GM19025 (cell line): ENCODE measurements around the gene CDKN2B.
A peak's percentile ranks its signal among the peaks of the same experiment; 100 is the strongest.

ENCODE experiments used
- ATAC-seq: cut with Tn5 transposase; IDR thresholded peaks from one replicate; pipeline ENCODE4 v1.9.1; 2021; ENCODE audit warnings: mild to moderate bottlenecking, low read depth, moderate library complexity; ENCODE audit not compliant: unreplicated experiment

CDKN2B gene

DNA sequence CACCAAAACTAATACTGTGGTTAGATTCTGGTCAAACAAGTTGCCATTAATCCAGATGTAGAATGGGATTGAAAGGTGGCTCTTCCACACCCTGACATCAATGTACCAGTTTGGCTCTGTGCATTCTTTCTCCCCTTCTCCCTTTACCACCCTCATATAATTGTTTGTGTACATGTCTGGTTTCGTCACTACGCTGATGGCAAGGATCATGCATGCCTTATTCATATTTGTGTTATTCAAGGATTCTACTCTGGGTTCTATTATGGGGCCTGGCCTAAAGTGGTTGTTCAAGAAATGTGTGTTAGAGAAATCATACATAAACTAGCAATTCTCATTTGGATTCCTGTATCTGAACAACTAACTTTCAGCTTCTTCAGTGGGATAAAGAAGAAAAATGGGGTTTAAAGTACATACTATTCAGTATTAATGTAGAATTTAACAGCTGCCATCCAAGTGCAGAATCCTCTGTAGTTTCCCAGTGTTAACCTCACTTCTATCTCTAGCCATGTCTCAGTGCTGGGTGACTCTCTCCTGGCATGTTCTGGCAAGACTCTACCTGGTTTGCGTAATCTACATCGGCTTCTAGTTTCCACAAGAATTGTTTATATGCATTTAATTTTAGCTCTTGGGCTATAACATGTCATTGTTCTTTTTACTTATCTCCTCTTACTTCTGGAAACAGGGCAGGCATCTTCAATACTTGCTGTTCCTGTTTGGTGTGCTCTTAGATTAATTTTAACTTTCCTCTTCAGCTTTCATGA, 27.9 kb upstream of the CDKN2B start:
- no peak for ATAC-seq

DNA sequence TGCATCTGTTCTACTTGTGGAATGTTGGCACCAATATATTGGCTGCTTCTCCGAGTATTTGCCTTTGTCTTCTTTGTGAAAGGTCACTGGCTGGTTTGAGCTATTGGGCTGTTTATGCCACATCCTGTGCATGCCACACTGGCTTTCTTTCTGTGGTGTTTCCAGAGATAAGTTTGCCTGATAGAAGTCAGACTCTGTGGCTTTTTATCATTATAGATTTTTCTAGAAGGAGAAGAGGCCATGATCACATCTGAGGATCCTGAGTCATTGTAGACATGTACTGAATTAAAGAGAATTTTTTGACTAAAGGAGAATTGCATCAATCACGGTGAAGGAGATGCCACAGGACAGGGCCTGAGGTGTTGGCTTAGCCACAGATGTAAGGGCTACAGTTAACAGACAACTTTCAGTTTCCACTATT, 26.5 kb upstream of the CDKN2B start:
- no peak for ATAC-seq

DNA sequence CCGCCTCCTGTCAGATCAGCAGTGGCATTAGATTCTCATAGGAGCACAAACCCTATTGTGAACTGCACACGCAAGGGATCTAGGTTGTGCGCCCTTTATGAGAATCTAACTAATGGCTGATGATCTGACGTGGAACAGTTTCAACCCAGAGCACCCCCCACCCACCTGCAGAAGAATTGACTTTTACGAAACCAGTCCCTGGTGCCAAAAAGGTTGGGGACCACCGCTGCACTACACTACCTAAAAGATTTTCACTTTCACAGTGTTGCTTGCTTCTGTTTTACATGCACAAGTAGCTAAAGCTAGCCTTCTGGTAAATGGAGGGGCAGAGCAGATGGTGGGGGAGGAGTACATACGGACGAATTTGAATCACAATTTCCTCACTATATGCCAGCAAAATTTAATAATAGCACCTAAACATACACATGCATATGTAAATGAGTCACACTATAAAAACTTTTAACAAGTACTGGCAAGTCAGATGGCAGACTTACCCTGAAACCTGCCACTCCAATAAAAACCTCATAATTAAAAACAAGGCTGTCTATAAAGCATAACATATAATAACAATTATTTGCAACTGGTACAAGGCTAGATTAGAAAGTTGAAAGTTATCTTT, 24.0 kb upstream of the CDKN2B start:
- no peak for ATAC-seq

DNA sequence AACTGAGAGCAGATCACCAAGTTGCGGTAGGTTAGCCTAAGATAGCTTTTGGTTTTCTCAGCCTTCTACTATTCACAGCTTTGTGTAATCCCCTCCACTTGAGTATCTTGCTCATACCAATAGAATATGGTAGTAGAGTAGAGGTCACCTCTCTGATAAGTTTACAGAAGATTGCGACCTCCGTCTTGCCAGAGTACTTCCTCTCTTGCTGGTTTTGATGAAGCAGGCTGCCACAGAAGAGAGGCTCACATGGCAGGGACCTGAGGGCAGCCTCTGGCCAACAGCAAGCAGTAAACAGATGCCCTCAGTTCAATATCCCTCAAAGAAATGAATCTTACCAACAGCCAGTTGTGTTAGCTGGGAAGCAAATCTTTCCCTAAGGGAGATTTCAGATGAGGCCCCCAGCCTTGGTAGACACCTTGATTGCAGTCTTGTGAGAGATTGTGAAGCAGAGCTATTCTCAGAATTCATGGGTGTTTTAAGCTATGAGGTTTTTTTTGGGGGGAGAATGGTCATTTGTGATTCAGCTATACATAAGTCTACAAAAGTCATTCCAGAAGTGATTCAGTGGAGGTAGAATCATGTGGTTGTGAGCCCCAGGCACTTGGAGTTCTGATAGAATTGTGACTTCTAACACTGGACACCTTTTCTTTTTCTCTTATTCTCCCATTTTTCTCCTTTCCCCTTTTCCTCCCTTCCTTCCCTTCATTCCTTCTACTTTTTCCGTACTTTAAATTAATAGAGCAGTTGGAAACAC, 22.7 kb upstream of the CDKN2B start:
- ATAC-seq = no peak

DNA sequence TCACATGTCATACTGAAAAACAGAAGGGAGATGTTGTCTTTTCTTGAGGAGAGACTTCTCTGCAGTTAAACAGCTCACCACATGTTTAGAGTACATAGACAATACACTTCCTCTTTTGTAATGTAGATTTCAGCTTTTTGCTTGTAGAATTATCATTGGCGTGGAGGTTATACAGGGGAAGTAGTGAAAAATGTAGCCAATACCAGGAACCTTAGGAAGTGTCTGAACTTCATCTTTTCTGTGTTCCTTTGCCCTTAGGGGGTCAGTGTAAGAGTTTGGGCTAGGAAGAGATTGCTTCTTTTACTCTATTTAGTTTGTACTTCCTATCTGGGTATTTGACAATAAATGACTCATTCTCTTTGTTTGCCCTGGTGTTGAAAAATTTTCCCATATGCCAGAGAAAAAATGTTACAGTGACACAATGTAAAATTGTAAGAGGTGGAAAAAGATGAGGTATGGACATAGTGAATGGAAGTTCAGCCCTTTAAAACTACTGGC, 21.0 kb upstream of the CDKN2B start:
- no peak for ATAC-seq

DNA sequence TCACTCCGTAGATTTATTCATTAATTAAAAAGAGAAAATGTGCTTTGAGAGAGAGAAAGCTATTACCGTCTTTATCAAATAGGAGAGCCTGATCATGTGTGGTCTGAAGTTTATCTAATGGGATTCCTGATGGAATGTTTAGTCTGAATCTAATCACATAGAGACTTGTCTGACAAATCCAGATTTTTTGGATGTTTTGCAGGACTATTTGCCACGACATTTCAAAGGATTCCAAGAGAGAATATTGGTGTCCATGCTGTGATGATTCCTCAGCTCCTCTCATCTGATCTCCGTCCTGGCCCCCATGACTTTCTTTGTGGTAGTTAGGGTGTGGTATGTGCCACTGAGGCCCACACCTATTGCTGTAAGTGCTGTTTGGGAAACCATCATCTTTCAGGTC, 20.1 kb upstream of the CDKN2B start:
- ATAC-seq = no peak

DNA sequence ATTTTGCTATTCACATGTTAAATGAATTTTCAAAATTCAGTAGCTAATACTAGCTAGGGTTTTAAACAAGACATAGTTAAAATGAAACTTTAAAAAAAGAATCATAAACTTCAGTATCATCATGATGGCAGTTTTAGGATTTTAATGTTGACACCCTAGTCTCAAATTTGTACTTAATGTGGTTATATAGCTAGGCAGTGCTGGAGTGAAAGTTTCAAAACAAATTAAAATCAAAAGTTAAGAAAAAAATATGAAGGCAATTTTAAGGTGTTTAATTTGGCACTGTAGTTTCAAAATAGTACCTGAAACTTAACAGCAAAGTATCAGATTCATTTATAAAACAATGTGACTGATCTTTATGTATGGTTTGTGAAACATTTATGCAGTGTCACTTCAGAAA, 19.3 kb upstream of the CDKN2B start:
- ATAC-seq = no peak

DNA sequence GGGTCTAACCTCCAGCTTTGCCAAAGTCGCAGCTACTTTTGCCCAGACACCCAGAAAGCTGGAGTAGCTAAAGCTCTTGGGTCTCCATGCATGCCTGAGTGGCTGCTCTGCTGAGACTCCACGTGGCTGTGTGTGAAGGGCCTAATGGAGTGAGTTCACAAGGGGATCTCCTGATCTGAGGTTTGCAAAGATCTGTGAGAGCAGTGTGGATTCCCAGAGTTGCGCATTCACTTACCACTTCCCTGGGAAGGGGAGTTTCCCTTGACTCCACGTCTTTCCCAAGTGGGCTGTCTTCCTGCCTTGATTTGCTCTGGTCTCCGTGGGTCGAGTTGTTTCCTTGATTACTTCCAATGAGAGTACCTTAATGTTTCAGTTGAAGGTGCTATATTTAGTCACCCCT, 17.6 kb upstream of the CDKN2B start:
- no peak for ATAC-seq

DNA sequence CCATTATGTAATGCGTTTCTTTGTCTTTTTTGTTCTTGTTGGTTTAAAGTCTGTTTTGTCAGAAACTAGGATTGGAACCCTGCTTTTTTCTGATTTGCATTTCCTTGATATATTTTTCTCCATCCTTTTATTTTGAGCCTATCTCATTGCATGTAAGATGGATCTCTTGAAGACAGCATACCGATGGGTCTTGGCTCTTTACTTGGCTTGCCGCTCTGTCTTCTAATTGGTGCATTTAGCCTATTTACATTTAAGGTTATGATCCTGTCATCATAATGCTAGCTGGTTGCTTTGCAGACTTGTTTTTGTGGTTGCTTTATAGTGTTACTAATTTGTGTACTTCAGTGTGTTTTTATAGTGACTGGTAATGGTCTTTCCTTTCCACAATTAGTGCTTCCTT, 13.3 kb upstream of the CDKN2B start:
- ATAC-seq = no peak

DNA sequence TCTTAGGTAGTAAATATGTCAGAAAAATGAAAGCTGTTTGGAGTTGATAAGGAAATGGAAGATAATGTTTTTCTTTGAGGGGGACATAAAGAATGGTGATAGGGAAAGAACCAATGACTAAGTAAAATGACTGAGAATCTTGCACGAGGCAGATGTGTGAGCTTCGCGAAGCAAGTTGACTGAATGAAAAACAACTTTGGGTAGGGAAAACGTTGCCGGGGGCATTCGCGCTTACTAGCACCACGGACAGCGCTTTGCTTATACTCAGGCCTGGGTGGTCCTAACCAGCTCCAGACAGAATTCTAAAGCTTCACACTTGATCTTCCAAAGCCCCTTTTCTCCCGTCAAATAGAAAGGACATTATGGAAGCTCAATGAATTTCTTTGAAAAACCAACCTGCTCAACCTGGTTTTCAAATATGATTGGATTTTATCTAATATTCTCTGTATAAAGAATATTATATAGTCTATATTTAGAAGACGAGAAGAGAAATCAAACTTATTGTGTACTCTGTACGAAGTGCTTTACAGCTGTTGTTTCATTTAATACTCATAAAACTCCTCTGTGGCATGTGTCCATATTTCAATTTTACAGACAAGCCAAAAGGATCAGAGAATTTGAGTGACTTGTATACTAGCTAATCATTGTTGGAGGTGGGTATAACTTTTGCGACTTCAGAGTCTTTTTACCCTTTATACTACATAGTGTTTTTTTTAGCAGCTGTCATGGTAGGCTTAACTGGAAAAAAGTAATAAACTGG, 1.9 kb upstream of the CDKN2B start:
- no peak for ATAC-seq

DNA sequence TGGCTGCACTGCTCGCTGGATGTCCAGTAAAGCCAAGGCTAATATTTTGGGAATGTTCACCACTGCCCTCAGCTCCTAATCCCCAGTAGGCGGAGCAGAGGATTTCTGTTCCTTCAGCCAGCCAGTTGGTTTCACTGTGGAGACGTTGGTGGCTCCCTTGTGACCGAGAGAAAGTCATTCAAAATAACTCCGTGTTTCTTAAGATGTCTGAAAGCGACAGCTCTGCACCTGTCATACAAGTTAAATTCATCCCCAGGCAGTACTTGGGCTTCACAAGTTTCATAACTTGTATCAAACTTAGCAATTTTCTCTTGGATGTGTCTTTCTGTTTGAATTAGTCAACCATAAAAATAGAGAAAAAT, 382 bp upstream of the CDKN2B start:
- ATAC-seq = peak; percentile 34

DNA sequence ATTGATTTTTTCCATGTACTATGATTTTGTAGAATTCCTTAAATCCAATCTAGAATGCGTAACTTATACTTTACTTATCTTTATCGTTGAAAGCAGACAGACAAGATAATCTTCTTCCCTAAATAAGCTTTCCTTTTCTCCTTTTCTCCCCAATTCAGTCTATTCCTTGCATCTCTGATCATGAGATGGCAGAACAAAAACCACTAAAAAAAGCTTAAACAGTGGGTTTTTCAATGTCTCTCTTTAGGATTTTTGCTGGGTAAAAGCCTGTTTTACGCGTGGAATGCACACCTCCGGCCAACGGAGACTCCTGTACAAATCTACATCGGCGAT, 755 bp downstream of the CDKN2B start:
- no peak for ATAC-seq

DNA sequence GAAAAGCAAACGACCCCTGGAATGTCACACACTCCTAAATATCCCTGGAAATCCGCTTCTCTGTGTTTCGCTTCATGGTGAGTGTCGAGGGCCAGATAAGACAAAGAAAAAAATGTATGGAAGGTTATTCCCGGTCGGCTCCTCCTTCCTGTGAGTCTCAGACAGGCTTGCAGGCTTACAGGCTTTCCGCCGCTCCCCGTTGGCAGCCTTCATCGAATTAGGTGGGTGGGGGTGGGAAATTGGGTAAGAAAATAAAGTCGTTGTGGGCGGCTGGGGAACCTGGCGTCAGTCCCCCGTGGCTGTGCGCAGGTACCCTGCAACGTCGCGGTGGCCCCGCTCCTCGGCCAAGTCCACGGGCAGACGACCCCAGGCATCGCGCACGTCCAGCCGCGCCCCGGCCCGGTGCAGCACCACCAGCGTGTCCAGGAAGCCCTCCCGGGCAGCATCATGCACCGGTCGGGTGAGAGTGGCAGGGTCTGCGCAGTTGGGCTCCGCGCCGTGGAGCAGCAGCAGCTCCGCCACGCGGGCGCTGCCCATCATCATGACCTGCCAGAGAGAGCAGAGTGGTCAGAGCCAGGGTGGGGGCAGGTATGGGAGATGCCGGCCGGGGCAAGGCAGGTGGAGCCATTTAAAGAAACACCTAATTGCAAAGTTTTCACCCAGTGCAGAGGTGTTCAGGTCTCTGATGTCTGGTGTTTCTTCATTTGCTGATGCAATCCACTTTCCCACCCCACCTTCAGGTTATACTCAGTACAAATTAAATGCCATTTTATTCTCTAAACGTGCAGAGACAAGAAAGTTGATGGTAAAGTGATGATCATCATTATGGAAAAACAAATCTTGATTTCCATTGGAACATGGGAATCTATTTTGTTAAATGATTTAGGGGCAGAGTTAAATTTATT, 3.2 kb downstream of the CDKN2B start:
- ATAC-seq = no peak

DNA sequence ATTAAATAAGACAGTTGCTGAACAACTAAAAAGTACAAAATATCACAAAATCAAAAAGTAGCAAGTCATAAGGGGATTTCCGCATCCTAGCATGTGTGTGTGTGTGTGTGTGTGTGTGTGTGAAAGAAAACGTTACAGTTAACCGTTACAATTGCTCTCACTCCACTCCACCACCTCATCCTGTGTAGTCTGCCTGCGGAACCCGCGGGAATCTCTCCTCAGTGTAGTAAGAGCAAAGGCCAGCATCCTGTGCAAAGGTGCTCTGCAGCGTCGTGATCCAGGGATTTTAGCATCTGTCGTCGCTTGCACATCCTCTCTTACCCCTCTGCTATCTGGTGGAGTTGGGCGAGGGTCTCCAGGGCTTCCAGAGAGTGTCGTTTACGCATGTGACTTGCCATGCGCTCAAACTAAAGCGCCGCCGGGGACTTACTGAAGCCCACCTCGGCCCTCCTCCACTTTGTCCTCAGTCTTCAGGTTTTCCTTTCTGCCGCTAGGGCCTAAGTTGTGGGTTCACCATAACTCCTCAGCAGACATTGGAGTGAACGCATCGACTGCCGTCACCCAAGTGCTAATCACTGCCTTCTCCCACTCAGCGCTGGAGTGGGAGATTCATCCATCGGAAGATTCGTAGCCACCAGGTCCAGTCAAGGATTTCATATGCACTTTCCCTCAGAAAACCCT, 3.9 kb downstream of the CDKN2B start:
- no peak for ATAC-seq

DNA sequence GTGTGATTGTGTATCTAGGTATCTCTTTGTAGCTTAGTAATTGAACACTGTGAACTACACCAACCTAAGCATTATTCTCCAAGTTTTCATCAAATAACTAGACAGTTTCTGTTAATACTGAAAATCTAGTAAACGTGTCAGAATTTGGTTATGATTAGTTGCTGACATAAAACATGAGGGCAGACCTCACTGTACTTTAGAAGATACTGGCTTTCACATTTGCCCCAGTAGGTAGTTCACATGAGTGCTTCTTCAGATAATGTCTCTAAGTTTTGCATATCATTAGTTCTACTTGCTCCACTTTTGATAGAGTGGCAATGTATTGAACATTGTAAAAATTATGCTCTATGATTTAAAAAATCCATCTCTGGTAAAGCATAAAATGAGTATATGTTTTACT, 7.1 kb downstream of the CDKN2B start:
- no peak for ATAC-seq

DNA sequence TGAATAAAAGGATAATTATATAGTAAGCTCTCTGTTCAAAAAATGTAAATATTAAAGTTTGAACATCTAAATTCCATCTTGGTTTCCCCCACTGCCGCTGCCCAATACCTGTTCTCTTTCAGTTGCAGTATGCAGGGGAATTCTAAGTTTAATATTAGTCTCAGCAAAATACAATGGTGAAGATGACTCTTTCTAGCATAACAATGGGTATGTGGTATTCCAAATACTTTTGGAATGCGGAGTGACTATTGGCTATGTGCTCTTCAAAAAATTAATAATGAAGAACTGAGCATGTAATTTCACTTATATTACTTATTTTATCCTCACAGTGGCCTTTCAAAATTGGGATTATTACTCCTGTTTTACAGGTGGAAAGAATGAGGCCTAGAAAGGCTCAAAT, 11.1 kb downstream of the CDKN2B start:
- ATAC-seq = no peak

DNA sequence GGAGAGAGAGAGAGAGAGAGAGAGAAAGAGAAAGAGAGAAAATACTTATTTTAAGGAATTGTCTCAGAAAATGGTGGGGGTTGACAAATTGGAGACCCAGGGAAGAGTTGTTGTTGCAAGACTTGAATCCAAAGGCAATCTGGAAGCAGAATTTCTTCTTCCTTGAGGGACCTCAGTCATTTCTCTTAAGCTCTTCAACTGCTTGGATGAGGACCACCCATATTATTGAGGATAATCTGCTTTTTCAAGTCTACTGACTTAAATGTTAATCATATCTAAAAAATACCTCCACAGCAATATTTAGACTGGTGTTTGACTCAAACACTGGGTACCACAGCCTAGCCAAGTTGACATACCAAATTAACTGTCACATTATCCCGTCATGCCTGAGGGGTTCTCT, 11.6 kb downstream of the CDKN2B start:
- ATAC-seq = no peak

DNA sequence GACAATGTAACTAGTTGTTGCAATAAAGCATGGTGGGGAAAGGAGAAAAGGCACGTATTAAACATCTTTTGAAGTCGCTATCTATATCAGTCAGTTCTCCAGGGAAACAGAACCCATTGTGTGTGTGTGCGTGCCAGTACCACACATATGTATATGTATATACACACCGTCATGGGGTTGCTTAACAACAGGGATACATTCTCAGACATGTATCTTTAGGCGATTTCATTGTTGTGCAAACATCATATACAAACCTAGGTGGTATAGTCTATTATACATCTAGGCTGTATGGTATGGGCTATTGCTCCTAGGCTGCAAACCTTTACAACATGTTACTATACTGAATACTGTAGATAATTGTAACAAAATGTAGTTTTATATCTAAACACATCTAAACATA, 12.2 kb downstream of the CDKN2B start:
- ATAC-seq = no peak

DNA sequence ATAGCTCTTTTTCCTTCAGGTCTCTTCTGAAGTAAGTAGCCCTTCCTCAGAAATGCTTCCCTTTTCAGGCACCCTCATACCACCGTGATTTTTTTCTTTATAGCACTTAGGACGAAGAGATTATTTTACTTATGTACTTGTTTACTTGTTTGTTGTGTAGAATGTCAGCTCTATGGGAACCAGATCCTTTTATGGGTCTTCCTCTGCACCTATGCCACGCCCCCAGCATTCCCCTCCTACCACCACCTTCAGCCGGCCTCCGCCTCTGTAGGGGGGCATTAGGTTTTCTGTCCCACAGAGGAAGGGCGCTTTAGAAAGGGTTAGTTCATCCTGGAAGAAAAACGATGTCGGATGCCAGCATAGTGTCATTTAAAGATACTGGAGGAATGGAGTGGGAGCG, 12.7 kb downstream of the CDKN2B start:
- ATAC-seq = no peak
